Liver (tissue), 9 donors: ENCODE data around the gene SEBOX. TPM values are rescaled to one million over a fixed set of nuclear protein-coding genes. Genes with fewer than 3 reads are reported as not detected.

Source experiments
- DNase-seq: peaks from one replicate; pipeline ENCODE4 v3.0.0-alpha.2; 2017; ENCODE audit warnings: low spot score
- H3K27ac ChIP-seq, 2 donors: one replicate each; pipeline ENCODE4 v1.7.0; 2013; ENCODE audit warnings: inconsistent platforms in 2 of 2, low read length in 2 of 2, control low read depth in 1 of 2, low read depth in 1 of 2, mild to moderate bottlenecking in 1 of 2
- H3K27me3 ChIP-seq, 4 donors: one replicate each; pipeline versions ENCODE4 v1.6.1 to v1.7.0; 2013; ENCODE audit warnings: low read length in 3 of 4, inconsistent platforms in 1 of 4, mild to moderate bottlenecking in 1 of 4, moderate library complexity in 1 of 4; ENCODE audit not compliant: control insufficient read depth in 4 of 4, insufficient read depth in 4 of 4
- H3K36me3 ChIP-seq, 4 donors: one replicate each; pipeline versions ENCODE4 v1.6.1 to v1.7.0; 2013; ENCODE audit warnings: low read length in 3 of 4, mild to moderate bottlenecking in 3 of 4, low read depth in 1 of 4, moderate library complexity in 1 of 4; ENCODE audit not compliant: control insufficient read depth in 4 of 4, insufficient read depth in 3 of 4
- H3K4me1 ChIP-seq, 4 donors: one replicate each; pipeline versions ENCODE4 v1.6.1 to v1.7.0; 2013; ENCODE audit warnings: low read length in 3 of 4, mild to moderate bottlenecking in 3 of 4, moderate library complexity in 1 of 4; ENCODE audit not compliant: control insufficient read depth in 4 of 4, insufficient read depth in 4 of 4
- H3K4me3 ChIP-seq, 3 donors: one replicate each; pipeline versions ENCODE4 v1.6.1 to v1.7.0; 2013; ENCODE audit warnings: low read length in 3 of 3, control low read depth in 1 of 3, low read depth in 1 of 3, mild to moderate bottlenecking in 1 of 3
- H3K9ac ChIP-seq, 2 donors: one replicate each; pipeline ENCODE4 v1.7.0; 2013; ENCODE audit warnings: low read length in 2 of 2, mild to moderate bottlenecking in 2 of 2, moderate library complexity in 2 of 2, control low read depth in 1 of 2, low read depth in 1 of 2
- H3K9me3 ChIP-seq, 4 donors: one replicate each; pipeline versions ENCODE4 v1.6.1 to v1.7.0; 2013; ENCODE audit warnings: low read length in 3 of 4; ENCODE audit not compliant: control insufficient read depth in 4 of 4
- ATF3 ChIP-seq: IDR thresholded peaks from 2 replicates; pipeline ENCODE4 v1.6.1; 2016; ENCODE audit warnings: antibody characterized with exemption
- EGR1 ChIP-seq, 2 donors: IDR thresholded peaks; 2 replicates each; pipeline ENCODE4 v1.6.1; 2016 to 2018; ENCODE audit warnings: antibody characterized with exemption in 2 of 2, low read depth in 2 of 2
- FOXA1 ChIP-seq: IDR thresholded peaks from 2 replicates; pipeline ENCODE4 v1.6.1; 2016; ENCODE audit warnings: antibody characterized with exemption
- GABPA ChIP-seq, 2 donors: IDR thresholded peaks in 1 of 2; conservative IDR thresholded peaks in 1 of 2; 2 replicates each; pipeline ENCODE4 v1.6.1; 2016; ENCODE audit warnings: antibody characterized with exemption in 2 of 2, mild to moderate bottlenecking in 1 of 2, moderate library complexity in 1 of 2
- HNF4A ChIP-seq, 2 donors: conservative IDR thresholded peaks; 2 replicates each; pipeline ENCODE4 v1.6.1; 2016; ENCODE audit warnings: antibody characterized with exemption in 2 of 2, mild to moderate bottlenecking in 2 of 2
- HNF4G ChIP-seq: IDR thresholded peaks from 2 replicates; pipeline ENCODE4 v1.6.1; 2016; ENCODE audit warnings: antibody characterized with exemption
- JUND ChIP-seq, 2 donors: IDR thresholded peaks; 2 replicates each; pipeline ENCODE4 v1.6.1; 2016; ENCODE audit warnings: antibody characterized with exemption in 2 of 2
- RAD21 ChIP-seq, 2 donors: IDR thresholded peaks; 2 replicates each; pipeline ENCODE4 v1.6.1; 2016; ENCODE audit warnings: antibody characterized with exemption in 2 of 2, mild to moderate bottlenecking in 2 of 2
- RXRA ChIP-seq, 2 donors: IDR thresholded peaks; 2 replicates each; pipeline ENCODE4 v1.6.1; 2017 to 2018; ENCODE audit warnings: antibody characterized with exemption in 2 of 2, mild to moderate bottlenecking in 1 of 2
- SP1 ChIP-seq: IDR thresholded peaks from 2 replicates; pipeline ENCODE4 v1.6.1; 2018; ENCODE audit warnings: antibody characterized with exemption, mild to moderate bottlenecking
- YY1 ChIP-seq: IDR thresholded peaks from 2 replicates; pipeline ENCODE4 v1.6.1; 2016; ENCODE audit warnings: antibody characterized with exemption, mild to moderate bottlenecking
- ZBTB33 ChIP-seq: IDR thresholded peaks from 2 replicates; pipeline ENCODE4 v1.6.1; 2016; ENCODE audit warnings: antibody characterized with exemption
- WGBS: extraction: QIAGEN DNeasy Blood & Tissue Kit; methylation state at CpG from one replicate; pipeline ENCODE4 v1.1.7; 2013; 5-methylcytosine and 5-hydroxymethylcytosine counted together
- polyA plus RNA-seq, 2 donors: library from polyadenylated mRNA; stranded (reverse) in 1 of 2; unstranded in 1 of 2; fragments of 200-250 nt in 1 of 2; fragments of >200 nt in 1 of 2; fragmentation: Nextera tagmentation in 1 of 2; extraction: Ambion mirVana in 1 of 2; gene quantifications; one replicate each; pipeline versions ENCODE4 v1.2.1 to v1.2.3, GENCODE V29; 2013 to 2015
- total RNA-seq, 2 donors: library from RNA; depleted of rRNA; stranded (reverse); fragments of >200 nt; gene quantifications; one replicate each; pipeline ENCODE4 v1.2.3, GENCODE V29; 2014
- TF ChIP-seq, protein P1 (sequence below): fragments of 150-350 bp; IDR thresholded peaks from 2 replicates; pipeline ENCODE4 v1.5.1; 2017; ENCODE audit warnings: improper control_type of control experiment, low read depth, low read length; ENCODE audit not compliant: missing input control
- TF ChIP-seq, protein P2 (sequence below): IDR thresholded peaks from 2 replicates; pipeline ENCODE4 v1.6.1; 2016; ENCODE audit warnings: antibody characterized with exemption, mild to moderate bottlenecking
- TF ChIP-seq, protein P3 (sequence below): IDR thresholded peaks from 2 replicates; pipeline ENCODE4 v1.6.1; 2016; ENCODE audit warnings: antibody characterized with exemption
- donor health status: healthy.
- donor health status: healthy.
- donor health status: healthy.
- donor health status: healthy.
- donor health status: healthy.

Gene SEBOX
- total and polyA plus RNA-seq, 4 donors: 0.19 to 0.59 TPM; not detected in 2

- Histone ChIP-seq H3K36me3 (peaks cover 17 to 59% (median 50%) of the 10 kb centered on the region in 4 donors), H3K9me3 (no peaks in the 10 kb centered on the region), H3K27me3 (no peaks in the 10 kb centered on the region), H3K4me1 (peaks cover 23 to 55% (median 48%) of the 10 kb centered on the region in 4 donors), H3K4me3 (no peak overlapping the region), H3K27ac (peak overlapping the region in 1 of 2 donors; percentile 10), H3K9ac (no peak overlapping the region)
- DNase-seq: no peak
- no peak for TF ChIP-seq GABPA (IDR thresholded peaks at IDR 0.05 in 1 of 2, conservative IDR thresholded peaks at IDR 0.05 in 1 of 2)
- TF ChIP-seq FOXA1: no peak
- no peak for TF ChIP-seq ZBTB33
- no peak for TF ChIP-seq RAD21 (IDR thresholded peaks at IDR 0.05)
- TF ChIP-seq SP1: no peak
- 65% methylated on average over 3 of the region's 3 CpGs for WGBS
Observed at GRCh38 chr17:28348979-28349378, 16.0 kb downstream of the SEBOX start.

- no peak for DNase-seq
- peaks cover 23 to 67% (median 56%) of the 10 kb centered on the region in 4 donors for H3K4me1 ChIP-seq
- H3K9ac ChIP-seq: peak overlapping the region; percentile 45 to 57
- peaks cover 15 to 57% (median 43%) of the 10 kb centered on the region in 4 donors for H3K36me3 ChIP-seq
- TF ChIP-seq RXRA (IDR thresholded peaks at IDR 0.05): peak in 1 of 2 donors; percentile 56
- no peak for TF ChIP-seq SP1
- peak; percentile 17 to 64 for TF ChIP-seq HNF4A (conservative IDR thresholded peaks at IDR 0.05)
- H3K27me3 ChIP-seq: no peaks in the 10 kb centered on the region
- H3K9me3 ChIP-seq: no peaks in the 10 kb centered on the region
- H3K4me3 ChIP-seq: peak overlapping the region in 1 of 3 donors; percentile 26
- 34% methylated on average over 8 of the region's 8 CpGs for WGBS
- H3K27ac ChIP-seq: peak overlapping the region; percentile 57 to 89
Observed at GRCh38 chr17:28347261-28347891, 17.6 kb downstream of the SEBOX start.

GRCh38 chr17:28346746-28347246, 18.2 kb downstream of the SEBOX start:
- Histone ChIP-seq H3K27ac (peak overlapping the region; percentile 57 to 89), H3K27me3 (no peaks in the 10 kb centered on the region), H3K36me3 (peaks cover 15 to 60% (median 46%) of the 10 kb centered on the region in 4 donors), H3K9ac (peak overlapping the region; percentile 57 to 77), H3K4me1 (peaks cover 23 to 69% (median 56%) of the 10 kb centered on the region in 4 donors), H3K4me3 (peak overlapping the region in 1 of 3 donors; percentile 51), H3K9me3 (no peaks in the 10 kb centered on the region)
- no peak for DNase-seq
- WGBS: 19% methylated on average over 7 of the region's 7 CpGs
- TF ChIP-seq, protein P1, sequence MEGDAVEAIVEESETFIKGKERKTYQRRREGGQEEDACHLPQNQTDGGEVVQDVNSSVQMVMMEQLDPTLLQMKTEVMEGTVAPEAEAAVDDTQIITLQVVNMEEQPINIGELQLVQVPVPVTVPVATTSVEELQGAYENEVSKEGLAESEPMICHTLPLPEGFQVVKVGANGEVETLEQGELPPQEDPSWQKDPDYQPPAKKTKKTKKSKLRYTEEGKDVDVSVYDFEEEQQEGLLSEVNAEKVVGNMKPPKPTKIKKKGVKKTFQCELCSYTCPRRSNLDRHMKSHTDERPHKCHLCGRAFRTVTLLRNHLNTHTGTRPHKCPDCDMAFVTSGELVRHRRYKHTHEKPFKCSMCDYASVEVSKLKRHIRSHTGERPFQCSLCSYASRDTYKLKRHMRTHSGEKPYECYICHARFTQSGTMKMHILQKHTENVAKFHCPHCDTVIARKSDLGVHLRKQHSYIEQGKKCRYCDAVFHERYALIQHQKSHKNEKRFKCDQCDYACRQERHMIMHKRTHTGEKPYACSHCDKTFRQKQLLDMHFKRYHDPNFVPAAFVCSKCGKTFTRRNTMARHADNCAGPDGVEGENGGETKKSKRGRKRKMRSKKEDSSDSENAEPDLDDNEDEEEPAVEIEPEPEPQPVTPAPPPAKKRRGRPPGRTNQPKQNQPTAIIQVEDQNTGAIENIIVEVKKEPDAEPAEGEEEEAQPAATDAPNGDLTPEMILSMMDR: peak; percentile 71
- peak; percentile 85 for TF ChIP-seq YY1
- TF ChIP-seq, protein P2, sequence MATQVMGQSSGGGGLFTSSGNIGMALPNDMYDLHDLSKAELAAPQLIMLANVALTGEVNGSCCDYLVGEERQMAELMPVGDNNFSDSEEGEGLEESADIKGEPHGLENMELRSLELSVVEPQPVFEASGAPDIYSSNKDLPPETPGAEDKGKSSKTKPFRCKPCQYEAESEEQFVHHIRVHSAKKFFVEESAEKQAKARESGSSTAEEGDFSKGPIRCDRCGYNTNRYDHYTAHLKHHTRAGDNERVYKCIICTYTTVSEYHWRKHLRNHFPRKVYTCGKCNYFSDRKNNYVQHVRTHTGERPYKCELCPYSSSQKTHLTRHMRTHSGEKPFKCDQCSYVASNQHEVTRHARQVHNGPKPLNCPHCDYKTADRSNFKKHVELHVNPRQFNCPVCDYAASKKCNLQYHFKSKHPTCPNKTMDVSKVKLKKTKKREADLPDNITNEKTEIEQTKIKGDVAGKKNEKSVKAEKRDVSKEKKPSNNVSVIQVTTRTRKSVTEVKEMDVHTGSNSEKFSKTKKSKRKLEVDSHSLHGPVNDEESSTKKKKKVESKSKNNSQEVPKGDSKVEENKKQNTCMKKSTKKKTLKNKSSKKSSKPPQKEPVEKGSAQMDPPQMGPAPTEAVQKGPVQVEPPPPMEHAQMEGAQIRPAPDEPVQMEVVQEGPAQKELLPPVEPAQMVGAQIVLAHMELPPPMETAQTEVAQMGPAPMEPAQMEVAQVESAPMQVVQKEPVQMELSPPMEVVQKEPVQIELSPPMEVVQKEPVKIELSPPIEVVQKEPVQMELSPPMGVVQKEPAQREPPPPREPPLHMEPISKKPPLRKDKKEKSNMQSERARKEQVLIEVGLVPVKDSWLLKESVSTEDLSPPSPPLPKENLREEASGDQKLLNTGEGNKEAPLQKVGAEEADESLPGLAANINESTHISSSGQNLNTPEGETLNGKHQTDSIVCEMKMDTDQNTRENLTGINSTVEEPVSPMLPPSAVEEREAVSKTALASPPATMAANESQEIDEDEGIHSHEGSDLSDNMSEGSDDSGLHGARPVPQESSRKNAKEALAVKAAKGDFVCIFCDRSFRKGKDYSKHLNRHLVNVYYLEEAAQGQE: peak; percentile 61
- TF ChIP-seq HNF4A (conservative IDR thresholded peaks at IDR 0.05): peak; percentile 70 to 71
- peak; percentile 80 to 87 for TF ChIP-seq RAD21 (IDR thresholded peaks at IDR 0.05)
- peak in 1 of 2 donors; percentile 27 for TF ChIP-seq JUND (IDR thresholded peaks at IDR 0.05)
- TF ChIP-seq RXRA (IDR thresholded peaks at IDR 0.05): peak; percentile 54 to 77
- TF ChIP-seq, protein P3, sequence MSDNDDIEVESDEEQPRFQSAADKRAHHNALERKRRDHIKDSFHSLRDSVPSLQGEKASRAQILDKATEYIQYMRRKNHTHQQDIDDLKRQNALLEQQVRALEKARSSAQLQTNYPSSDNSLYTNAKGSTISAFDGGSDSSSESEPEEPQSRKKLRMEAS: peak; percentile 44
- TF ChIP-seq GABPA (IDR thresholded peaks at IDR 0.05 in 1 of 2, conservative IDR thresholded peaks at IDR 0.05 in 1 of 2): peak in 1 of 2 donors; percentile 66
- peak; percentile 79 for TF ChIP-seq SP1
- no peak for TF ChIP-seq ATF3
- peak; percentile 3 for TF ChIP-seq HNF4G
- TF ChIP-seq EGR1 (IDR thresholded peaks at IDR 0.05; ENCODE audit: low read depth in 2 of 2): peak in 1 of 2 donors; percentile 11
- peak; percentile 54 for TF ChIP-seq ZBTB33
- TF ChIP-seq FOXA1: peak; percentile 69
